Breast epithelium (tissue), 3 donors: ENCODE measurements around the gene GPR153.

ENCODE experiments used
- CTCF ChIP-seq, 3 donors: fragments of 450-650 bp; IDR thresholded peaks; one replicate each; pipeline ENCODE4 v1.5.1; 2016 to 2017; ENCODE audit warnings: antibody characterized with exemption in 3 of 3, mild to moderate bottlenecking in 3 of 3, moderate library complexity in 3 of 3
- POLR2A ChIP-seq: fragments of 450-650 bp; IDR thresholded peaks from one replicate; pipeline ENCODE4 v1.6.1; 2016; ENCODE audit warnings: antibody characterized with exemption, mild to moderate bottlenecking, moderate library complexity

GRCh38 chr1:6245869-6246496 is 14.9 kb downstream of the GPR153 start:
- TF ChIP-seq POLR2A (no peak), CTCF (IDR thresholded peaks at IDR 0.05) (no peak)
